HG03060 (cell line): ENCODE data around the gene SPPL2B.
"Not testable (repeated sequence)": the region's sequence is repeated elsewhere in the genome, so short reads cannot be mapped to it uniquely, and the experiment has no call there.

Experiments used
- ATAC-seq: cut with Tn5 transposase; IDR thresholded peaks from one replicate; pipeline ENCODE4 v1.9.1; 2021; ENCODE audit warnings: low read depth, moderate number of reproducible peaks; ENCODE audit not compliant: unreplicated experiment

SPPL2B gene

DNA sequence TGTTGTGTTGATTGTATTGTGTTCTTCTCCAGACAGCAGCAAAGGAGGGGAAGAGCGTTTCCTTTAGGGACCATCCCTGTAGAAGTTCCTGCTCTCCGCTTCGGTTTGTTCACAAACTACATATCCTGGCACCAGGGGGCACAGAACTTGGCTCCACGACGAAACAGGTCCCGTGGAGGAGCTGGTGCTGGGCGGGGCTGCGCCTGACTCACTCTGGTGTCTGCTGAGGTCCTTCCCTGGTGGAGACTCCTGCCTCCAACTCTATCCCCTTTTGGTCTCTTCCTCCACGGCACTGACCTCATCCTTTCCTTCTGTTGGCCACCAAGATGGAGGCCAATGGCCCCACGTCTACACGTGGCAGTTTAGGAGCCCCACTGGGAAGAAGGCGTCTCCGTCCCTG is 46.3 kb downstream of the SPPL2B start:
- no peak for ATAC-seq

DNA sequence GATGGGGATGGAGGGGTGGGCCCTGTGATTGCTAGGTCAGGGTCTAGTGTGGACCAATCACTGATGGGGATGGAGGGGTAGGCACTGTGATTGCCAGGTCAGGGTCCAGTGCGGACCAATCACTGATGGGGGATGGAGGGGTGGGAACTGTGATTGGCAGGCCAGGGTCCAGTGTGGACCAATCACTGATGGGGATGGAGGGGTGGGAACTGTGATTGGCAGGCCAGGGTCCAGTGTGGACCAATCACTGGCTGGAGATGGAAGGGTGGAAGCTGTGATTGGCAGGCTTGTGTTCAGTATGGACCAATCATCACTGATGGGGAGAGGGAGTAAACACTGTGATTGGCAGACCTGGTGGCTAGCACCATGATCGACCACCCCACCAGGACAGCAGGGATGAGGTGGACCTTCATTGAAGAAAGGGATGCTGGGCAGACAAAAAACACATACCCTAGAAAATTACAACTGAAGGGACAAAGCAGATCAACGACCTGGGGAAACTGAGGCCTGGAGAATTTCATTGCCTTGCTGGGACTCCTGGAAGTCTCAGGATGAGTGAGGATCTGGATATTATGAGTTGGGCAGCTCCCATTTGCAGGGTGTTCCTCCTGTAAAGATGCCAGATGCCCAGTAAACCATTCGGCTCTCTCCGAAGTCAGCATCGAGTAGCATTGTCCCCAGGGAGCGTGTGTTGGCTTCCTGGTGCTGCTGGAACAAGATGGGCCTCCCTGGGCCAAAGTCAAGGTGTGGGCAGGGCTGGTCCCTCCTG is 47.1 kb downstream of the SPPL2B start:
- no peak for ATAC-seq

DNA sequence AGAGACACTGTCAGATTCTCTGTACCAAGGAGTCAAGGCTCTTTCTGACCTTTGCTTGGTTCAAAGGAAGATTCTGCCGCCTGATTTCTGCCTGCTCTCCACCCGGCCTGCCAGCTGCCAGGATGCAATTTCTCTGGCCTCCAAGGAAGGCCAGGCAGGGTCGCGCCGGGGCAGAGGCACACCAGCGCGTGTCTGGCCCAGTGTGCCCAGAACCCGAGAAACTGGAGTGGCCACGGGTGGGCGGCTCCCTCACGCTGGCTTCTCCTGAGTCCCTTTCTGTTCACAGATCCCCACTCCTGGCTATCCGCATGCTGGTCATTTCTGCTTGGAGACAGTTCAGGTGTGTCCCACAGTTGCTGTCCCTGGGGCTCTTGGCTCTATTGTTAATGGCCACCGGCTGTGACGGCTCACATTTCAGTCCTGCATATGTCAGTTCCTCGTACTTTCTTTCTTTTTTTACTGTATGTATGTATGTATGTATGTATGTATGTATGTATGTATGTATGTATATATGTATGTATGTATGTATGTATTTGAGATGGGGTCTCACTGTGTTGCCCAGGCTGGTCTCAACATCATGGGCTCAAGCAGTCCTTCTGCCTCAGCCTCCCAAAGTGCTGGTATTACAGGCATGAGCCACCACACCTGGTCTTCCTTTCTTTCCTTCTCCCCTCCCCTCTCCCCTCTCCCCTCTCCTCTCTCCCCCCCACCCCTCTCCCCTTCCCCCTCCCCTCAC is 48.5 kb downstream of the SPPL2B start:
- ATAC-seq = no peak

DNA sequence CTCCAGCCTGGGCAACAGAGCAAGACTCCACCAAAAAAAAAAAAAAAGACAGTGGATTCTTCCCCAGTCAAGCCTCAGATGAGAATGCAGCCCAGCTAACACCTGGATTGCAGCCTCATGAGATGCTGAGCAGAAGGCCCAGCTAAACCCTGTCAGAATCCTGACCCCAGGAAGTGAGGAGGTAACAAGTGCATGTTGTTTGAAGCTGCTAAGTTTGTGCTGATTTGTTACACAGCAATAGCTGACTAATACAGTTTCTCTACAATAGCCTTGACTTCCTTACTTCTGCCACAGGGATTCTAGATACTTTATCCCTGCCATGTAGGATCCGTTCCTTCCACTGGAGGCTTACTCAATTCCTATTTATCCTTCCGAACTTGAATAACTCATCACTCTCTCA is 52.1 kb downstream of the SPPL2B start:
- ATAC-seq = no peak

DNA sequence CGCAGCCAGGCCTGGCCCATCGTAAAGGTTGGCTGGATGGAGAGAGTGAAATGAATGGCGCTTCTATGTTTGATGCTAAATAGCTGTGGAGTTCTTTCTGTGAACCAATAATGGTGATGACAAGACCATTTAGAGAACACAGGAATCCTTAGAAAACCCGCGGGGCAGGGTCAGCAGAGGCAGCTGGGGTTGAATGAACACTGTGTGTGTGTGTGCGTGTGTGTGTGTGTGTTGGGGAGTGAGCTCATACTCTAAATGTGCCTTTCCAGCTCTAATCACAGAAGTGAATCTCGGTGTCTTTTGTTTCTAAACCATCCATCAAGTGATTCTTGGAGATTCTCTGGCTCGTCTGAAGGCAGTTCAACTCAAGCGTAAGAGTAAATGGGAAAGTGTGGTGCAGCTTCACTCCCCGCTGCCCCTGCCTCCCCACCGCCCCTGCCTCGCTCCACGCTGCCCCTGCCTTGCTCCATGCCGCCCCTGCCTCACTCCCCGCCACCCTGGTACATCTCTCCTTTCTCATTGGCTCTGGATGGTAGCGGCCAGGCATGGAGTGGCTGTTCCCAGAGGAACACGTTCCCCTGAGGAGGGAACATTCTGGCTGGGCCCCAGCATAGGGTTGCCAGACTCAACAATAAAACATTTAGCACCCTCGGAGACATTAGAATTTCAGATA is 52.8 kb downstream of the SPPL2B start:
- no peak for ATAC-seq

DNA sequence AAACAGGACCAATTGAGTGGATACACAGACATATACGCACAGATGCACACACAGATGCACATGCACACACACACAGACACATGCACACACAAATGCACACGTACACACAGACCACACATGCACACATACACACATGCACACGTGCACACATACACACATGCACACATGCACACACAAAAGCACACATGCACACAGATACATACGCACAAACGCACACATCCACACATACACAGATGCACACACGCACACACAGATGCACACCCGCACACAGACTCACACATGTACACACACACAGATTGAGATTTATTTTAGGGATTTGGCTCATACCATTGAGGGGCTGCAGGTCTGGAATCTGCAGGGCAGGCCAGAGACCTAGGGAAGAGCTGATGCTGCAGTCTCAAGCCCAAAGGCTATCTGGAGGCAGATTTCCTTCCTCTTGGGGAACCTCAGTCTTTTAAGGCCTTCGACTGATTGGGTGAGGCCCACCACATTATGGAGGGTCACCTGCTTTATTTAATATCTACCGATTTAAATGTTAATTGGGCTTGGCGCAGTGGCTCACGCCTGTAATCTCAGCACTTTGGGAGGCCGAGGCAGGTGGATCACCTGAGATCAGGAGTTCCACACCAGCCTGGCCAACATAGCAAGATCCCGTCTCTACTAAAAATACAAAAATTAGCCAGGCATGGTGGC is 54.2 kb downstream of the SPPL2B start:
- ATAC-seq = no peak

DNA sequence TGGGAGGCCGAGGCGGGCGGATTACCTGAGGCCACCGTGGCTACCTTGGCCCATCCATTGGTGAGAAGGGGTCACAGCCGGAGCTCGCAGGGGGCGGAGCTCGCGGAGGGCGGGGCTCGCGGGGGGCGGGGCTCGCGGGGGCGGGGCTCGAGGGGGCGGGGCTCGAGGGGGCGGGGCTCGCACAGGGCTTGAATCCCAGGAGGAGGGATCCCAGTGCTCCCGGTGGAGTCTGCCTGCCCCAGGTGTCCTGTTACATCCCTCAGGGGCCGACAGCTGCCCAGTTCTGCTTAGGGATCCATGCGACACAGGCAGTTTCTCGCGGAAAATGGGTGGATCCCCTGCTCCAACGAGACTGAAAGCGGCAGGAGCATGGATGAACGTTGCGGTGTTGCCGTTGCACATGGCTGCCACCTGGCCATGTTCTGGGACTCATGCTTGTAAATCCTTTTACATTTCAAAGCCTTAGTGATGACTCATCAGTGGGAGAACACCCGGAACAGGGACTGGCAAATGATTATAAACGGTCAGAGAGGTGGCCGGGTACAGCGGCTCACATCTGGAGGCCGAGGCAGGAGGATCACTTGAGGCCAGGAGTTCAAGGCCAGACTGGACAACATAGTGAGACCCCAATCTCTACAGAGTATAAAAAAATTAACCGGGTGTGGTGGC is 56.7 kb downstream of the SPPL2B start:
- no peak for ATAC-seq

DNA sequence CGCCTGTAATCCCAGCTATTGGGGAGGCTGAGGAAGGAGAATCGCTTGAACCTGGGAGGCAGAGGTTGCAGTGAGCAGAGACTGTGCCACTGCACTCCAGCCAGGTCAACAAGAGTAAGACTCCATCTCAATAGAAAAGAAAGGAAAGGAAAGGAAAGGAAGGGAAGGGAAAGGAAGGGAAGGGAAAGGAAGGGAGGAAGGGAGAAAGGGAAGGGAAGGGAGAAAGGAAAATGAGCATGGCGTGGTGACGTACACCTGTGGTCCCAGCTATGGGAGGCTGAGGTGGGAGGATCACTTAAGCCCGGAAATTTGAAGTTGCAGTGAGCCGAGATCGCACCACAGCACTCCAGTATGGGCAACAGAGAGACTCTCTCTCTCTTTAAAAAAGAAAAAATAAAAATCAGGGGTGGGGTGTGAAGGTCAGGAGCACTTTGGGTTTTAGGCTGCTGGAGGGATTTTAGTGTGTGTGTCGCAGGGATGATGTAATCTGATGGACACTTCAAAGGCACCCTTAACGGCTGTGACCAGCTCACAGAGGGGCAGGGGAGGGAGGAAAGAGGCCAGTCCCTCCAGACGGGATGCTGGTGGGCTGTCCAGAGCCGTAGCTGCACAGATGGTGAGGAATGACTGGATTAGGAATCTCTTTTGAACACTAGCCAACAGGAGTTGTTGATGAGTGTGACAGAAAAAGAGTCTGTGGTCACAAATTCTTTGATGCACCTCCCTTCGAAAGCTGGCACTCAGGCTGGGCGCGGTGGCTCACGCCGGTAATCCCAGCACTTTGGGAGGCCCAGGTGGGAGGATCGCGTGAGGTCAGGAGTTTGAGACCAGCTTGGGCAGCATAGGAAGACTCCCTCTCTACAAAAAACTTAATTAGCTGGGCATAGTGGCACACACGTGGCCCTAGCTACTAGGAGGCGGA is 59.1 kb downstream of the SPPL2B start:
- ATAC-seq = no peak

DNA sequence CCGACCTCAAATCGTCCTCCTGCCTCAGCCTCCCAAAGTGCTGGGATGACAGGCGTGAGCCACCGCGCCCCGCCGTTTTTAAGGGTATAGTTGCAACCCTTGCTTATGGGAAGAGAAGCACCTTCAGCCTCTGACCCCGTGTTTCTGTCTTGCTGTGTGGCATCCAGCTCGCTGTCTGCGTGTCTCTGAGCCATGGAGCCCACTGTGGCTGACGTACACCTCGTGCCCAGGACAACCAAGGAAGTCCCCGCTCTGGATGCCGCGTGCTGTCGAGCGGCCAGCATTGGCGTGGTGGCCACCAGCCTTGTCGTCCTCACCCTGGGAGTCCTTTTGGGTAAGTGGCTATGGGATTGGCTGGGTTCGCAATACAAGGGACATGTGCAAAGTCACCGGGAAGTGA is 61.1 kb downstream of the SPPL2B start:
- no peak for ATAC-seq

DNA sequence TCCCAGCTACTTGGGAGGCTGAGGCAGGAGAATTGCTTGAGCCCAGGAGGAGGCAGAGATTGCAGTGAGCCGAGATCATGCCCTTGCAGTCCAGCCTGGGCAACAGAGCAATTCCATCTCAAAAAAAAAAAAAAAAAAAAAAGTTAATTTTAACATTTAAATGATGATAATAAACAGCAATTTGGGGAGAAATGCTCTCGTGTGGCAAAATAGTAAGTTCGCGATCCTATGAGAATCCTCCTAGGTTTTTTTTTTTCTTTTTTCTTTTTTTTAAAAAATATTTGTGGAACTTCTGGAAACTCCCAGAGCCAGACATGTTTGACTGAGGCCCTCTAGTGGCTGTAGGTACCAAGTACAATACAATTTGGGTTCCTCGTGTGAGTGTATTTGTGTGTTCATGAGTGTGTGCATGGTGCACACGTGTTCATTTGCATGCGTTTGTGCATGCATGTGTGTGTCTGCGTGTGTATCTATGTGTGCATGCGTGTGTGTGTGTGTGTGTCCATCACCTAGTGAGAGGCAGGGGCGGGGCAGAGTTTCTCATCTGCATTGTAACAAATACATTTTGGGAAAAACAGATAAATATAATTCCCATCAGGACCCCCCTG is 62.7 kb downstream of the SPPL2B start:
- no peak for ATAC-seq

DNA sequence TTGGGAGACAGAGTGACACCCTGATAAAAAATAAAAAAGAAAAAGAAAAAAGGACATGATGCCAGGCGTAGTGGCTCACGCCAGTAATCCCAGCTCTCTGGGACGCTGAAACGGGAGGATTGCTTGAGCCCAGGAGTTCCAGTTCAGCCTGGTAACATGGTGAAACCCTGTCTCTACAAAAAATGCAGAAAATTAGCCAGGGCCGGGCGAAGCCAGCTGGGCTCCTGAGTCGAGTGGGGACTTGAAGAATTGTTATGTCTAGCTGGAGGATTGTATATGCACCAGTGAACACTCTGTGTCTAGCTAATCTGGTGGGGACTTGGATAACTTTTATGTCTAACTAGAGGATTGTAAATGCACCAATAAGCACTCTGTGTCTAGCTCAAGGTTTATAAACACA is 63.9 kb downstream of the SPPL2B start:
- ATAC-seq = no peak

DNA sequence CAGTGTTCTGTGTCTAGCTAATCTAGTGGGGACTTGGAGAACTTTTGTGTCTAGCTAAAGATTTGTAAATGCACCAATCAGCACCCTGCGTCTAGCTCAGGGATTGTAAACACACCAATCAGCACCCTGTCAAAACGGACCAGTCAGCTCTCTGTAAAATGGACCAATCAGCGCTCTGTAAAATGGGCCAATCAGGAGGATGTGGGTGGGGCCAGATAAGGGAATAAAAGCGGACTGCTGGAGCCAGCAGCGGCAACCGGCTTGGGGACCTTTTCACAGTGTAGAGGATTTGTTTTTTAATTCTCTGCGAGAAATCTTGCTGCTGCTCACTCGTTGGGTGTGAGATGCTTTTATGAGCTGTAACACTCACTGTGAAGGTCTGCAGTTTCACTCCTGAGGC is 64.4 kb downstream of the SPPL2B start:
- ATAC-seq = not testable (repeated sequence)

DNA sequence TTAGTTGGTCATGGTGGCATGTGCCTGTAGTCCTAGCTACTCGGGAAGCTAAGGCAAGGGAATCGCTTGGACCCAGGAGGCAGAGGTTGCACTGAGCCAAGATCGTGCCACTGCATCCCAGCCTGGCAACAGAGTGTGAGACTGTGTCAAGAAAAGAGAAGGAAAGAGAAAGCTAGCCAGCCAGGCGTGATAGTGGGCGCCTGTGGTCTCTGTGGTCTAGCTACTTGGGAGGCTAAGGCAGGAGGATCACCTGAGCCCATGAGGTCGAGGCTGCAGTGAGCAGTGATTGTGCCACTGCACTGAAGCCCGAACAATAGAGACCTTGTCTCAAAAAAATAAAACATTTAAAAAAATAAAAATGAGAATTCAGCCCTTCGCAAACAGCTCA is 65.6 kb downstream of the SPPL2B start:
- ATAC-seq = no peak

DNA sequence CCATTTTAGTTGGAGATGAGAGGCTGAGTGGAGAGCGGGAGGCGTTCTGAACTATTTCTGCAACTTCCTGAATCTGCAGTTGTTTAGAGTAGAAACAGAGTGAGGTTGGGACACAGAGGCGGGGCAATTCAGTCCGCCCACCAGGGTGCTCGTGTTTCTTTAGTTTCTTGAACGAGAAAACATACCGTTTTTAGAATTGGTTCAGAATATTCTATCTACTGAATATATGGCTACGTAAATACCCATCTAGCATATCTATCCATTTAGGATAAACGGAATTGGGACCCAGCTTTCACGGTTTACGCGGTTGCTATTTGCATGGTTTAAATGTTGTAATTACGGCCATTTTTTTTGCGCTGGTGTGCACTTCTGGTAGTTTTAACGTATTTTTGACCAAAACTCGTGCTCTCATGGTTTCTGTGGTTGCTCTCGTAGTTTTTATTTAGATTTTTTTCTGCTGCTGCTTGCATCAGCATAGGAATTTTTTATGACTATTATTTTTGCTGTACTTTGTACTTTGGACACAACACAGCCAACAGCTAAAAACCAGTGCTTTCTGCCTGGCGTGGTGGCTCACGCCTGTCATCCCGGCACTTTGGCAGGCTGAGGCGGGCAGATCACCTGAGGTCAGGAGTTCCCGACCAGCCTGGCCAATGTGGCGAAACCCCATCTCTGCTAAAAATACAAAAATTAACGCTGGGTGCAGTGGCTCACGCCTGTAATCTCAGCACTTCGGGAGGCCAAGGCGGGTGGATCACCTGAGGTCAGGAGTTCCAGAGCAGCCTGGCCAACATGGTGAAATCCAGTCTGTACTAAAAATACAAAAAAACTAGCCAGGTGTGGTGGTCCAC is 66.2 kb downstream of the SPPL2B start:
- ATAC-seq = no peak

DNA sequence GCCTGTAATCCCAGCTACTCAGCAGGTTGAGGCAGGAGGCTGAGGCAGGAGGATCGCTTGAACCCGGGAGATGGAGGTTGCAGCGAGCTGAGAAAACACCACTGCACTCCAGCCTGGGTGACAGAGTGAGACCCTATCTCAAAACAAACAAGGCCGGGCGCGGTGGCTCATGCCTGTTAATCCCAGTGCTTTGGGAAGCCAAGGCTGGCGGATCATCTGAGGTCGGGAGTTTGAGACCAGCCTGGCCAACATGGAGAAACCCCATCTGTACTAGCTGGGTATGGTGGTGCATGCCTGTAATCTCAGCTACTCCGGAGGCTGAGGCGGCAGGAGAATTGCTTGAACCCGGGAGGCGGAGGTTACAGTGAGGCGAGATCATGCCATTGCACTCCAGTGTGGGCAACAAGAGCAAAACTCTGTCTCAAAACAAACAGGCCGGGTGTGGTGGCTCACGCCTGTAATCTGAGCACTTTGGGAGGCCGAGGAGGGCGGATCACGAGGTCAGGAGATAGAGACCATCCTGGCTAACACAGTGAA is 66.9 kb downstream of the SPPL2B start:
- ATAC-seq = not testable (repeated sequence)

DNA sequence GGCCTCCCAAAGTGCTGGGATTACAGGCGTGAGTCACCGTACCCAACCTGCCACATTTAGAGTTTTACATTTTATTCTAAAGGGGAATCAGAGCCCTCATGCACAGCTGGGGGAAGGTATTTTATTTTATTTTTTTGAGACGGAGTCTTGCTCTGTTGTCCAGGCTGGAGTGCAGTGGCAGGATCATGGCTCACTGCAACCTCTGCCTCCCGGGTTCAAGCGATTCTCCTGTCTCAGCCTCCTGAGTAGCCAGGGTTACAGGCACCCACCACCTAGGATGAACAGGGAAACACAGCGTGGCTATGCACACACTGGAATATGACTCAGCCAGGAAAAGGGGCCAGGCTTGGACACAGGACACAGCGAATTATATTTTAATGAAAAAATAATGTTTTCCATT is 68.7 kb downstream of the SPPL2B start:
- ATAC-seq = not testable (repeated sequence)

DNA sequence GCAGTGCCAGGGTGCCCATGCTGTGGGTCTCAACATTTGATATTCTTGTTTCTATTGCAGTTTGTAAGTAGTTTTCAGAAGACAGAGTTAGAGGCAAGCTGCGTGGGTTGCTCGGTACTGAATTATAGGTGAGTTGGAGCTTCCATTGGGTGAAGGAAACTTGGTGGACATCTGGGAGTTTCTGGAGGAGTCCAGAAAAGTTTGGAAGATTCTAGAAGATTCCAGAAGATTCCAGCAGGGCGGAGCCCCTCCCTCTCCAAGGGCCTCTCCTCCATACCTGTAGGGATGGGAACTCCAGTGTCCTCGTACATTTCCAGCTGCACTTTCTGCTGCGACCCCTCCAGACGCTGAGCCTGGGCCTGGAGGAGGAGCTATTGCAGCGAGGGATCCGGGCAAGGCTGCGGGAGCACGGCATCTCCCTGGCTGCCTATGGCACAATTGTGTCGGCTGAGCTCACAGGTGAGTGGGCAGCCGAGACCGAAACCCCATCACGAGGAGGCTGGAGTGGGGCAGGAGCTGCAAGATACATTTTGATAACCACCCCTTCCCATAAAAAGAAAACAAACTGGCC is 70.3 kb downstream of the SPPL2B start:
- no peak for ATAC-seq

DNA sequence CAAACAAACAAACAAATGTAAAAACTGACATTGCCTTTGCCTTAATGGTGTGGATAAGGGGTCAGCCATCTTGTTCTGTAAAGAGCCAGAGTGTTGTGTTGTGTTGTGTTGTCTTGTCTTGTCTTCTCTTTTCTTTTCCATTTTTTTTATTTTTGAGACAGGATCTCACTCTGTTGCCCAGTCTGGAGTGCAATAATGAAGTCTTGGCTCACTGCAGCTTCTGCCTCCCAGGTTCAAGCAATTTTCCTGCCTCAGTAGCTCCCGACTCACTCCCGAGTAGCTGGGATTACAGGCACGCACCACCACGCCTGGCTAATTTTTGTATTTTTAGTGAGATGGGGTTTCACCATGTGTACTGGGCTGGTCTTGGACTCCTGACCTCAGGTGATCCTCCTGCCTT is 71.1 kb downstream of the SPPL2B start:
- no peak for ATAC-seq
